PFSK-1 (cell line): ENCODE results near the gene EME2.
A peak's percentile ranks its signal among the peaks of the same experiment; 100 is the strongest.

Experiments
- FOXP2 ChIP-seq: optimal IDR thresholded peaks from 2 replicates; pipeline ENCODE3; 2011; ENCODE audit warnings: borderline replicate concordance, control low read depth, inconsistent platforms; ENCODE audit not compliant: insufficient read depth; ENCODE audit errors: extremely low read length, extremely low read depth
- POLR2AphosphoS5 ChIP-seq: IDR thresholded peaks from 2 replicates; pipeline ENCODE4 v1.6.1; 2012; ENCODE audit warnings: low read depth, mild to moderate bottlenecking, control low read depth, low read length, moderate library complexity
- SIN3A ChIP-seq: IDR thresholded peaks from 2 replicates; pipeline ENCODE4 v1.6.1; 2012; ENCODE audit warnings: mild to moderate bottlenecking, low read length, moderate library complexity, borderline replicate concordance; ENCODE audit not compliant: insufficient read depth
- TAF1 ChIP-seq: IDR thresholded peaks from 2 replicates; pipeline ENCODE4 v1.6.1; 2012; ENCODE audit warnings: low read length, control low read depth, borderline replicate concordance; ENCODE audit not compliant: insufficient read depth
- TF ChIP-seq, protein P1 (sequence below), 2 experiments: IDR thresholded peaks; 2 replicates each; pipeline versions ENCODE4 v1.6.1 to v1.8.0; 2011 to 2012; ENCODE audit warnings: low read depth in 2 of 2, low read length in 2 of 2, control low read depth in 1 of 2, inconsistent platforms in 1 of 2, mild to moderate bottlenecking in 1 of 2, moderate library complexity in 1 of 2; ENCODE audit not compliant: insufficient read depth in 1 of 2

The EME2 gene

DNA sequence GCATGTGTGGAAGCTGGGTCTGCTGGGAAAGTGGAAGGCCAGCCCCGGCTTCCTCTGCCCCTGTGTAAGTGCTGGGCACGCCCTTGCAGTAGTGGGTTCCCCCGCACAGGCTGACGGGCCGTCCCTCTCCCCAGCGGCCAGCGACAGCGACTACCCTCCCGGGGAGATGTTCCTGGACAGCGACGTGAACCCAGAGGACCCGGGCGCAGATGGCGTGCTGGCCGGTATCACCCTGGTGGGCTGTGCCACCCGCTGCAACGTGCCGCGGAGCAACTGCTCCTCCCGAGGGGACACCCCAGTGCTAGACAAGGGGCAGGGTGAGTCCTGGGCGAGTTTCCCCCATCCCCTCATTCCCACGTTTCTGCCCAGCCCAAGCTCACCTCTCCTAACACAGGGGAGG is 6.8 kb upstream of the EME2 start:
- TF ChIP-seq FOXP2 (no peak), SIN3A (no peak), POLR2AphosphoS5 (no peak), TAF1 (no peak)
- TF ChIP-seq, protein P1, sequence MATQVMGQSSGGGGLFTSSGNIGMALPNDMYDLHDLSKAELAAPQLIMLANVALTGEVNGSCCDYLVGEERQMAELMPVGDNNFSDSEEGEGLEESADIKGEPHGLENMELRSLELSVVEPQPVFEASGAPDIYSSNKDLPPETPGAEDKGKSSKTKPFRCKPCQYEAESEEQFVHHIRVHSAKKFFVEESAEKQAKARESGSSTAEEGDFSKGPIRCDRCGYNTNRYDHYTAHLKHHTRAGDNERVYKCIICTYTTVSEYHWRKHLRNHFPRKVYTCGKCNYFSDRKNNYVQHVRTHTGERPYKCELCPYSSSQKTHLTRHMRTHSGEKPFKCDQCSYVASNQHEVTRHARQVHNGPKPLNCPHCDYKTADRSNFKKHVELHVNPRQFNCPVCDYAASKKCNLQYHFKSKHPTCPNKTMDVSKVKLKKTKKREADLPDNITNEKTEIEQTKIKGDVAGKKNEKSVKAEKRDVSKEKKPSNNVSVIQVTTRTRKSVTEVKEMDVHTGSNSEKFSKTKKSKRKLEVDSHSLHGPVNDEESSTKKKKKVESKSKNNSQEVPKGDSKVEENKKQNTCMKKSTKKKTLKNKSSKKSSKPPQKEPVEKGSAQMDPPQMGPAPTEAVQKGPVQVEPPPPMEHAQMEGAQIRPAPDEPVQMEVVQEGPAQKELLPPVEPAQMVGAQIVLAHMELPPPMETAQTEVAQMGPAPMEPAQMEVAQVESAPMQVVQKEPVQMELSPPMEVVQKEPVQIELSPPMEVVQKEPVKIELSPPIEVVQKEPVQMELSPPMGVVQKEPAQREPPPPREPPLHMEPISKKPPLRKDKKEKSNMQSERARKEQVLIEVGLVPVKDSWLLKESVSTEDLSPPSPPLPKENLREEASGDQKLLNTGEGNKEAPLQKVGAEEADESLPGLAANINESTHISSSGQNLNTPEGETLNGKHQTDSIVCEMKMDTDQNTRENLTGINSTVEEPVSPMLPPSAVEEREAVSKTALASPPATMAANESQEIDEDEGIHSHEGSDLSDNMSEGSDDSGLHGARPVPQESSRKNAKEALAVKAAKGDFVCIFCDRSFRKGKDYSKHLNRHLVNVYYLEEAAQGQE (IDR thresholded peaks at IDR 0.05; ENCODE audit: insufficient read depth in 1 of 2, low read depth in 2 of 2, low read length in 2 of 2) = no peak

GRCh38 chr16:1766231-1766630 is 6.4 kb upstream of the EME2 start:
- no peak for TF ChIP-seq FOXP2
- no peak for TF ChIP-seq SIN3A
- no peak for TF ChIP-seq TAF1
- TF ChIP-seq, protein P1 (IDR thresholded peaks at IDR 0.05; ENCODE audit: insufficient read depth in 1 of 2, low read depth in 2 of 2, low read length in 2 of 2) = no peak

GRCh38 chr16:1766701-1767100 is 5.9 kb upstream of the EME2 start:
- no peak for TF ChIP-seq FOXP2
- TF ChIP-seq, protein P1 (IDR thresholded peaks at IDR 0.05; ENCODE audit: insufficient read depth in 1 of 2, low read depth in 2 of 2, low read length in 2 of 2) = no peak

DNA sequence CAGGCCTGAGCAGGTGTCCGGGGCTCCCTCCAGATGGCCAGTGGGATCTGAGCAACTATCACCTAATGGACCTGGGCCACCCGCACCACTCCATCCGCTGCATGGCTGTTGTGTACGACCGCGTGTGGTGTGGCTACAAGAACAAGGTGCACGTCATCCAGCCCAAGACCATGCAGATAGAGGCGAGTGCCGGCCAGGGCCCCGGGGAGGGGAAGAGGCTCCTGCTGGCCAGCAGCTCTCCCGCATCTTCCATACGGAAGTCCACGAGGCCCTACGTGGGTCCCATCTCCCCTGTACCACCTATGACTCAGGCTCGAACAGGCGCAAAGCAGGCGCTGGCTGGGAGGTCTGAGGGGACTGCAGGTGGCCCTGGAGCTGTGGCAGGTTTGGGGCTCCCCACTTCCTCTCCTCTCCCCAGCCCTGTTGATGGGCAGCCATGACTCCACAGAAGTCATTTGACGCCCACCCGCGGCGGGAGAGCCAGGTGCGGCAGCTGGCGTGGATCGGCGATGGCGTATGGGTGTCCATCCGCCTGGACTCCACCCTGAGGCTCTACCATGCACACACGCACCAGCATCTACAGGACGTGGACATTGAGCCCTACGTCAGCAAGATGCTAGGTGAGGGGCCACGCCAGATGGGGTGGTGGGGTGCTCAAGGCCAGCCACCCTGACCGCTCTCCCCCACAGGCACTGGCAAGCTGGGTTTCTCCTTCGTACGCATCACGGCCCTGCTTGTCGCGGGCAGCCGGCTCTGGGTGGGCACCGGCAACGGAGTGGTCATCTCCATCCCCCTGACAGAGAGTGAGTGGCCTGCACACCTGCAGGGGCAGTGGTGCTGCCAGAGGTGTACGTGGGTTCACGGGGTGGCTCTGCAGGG is 5.3 kb upstream of the EME2 start:
- TF ChIP-seq FOXP2 = no peak
- no peak for TF ChIP-seq SIN3A
- no peak for TF ChIP-seq TAF1
- TF ChIP-seq POLR2AphosphoS5 = no peak; the same call in 1 of the 2 replicates
- TF ChIP-seq, protein P1 (IDR thresholded peaks at IDR 0.05; ENCODE audit: insufficient read depth in 1 of 2, low read depth in 2 of 2, low read length in 2 of 2) = no peak

DNA sequence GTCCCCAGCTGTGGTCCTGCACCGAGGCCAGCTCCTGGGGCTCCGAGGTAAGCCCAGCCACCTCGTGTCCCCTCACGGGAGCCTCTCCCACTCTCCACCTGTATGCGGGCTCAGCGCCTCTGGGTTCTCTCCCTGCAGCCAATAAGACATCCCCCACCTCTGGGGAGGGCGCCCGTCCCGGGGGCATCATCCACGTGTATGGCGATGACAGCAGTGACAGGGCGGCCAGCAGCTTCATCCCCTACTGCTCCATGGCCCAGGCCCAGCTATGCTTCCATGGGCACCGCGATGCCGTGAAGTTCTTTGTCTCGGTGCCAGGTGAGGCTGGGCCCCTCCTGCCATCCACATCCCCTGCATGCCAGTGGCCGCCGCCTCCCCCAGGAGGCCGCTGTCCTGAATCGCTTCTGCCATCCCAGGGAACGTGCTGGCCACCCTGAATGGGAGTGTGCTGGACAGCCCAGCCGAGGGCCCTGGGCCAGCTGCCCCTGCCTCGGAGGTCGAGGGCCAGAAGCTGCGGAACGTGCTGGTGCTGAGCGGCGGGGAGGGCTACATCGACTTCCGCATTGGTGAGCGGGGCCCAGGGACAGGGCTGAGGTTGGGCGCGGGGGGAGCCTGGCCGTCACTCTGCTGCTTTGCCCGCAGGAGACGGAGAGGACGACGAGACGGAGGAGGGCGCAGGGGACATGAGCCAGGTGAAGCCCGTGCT is 4.4 kb upstream of the EME2 start:
- TF ChIP-seq POLR2AphosphoS5 = 0 out of 2 replicates have a peak, but pooled peaks have one; percentile 2
- TF ChIP-seq, protein P1 (IDR thresholded peaks at IDR 0.05; ENCODE audit: insufficient read depth in 1 of 2, low read depth in 2 of 2, low read length in 2 of 2) = no peak
